GM23338 (cell line): ENCODE results near the gene VEPH1. TPM values are rescaled to one million over a fixed set of nuclear protein-coding genes. Genes with fewer than 3 reads are reported as not detected.

Experiments
- ATAC-seq: fragments of 200-7000 bp; cut with Tn5 transposase; 3 replicates; pipeline ENCODE4 v1.9.1; 2020
- DNase-seq: peaks from one replicate; pipeline ENCODE4 v3.0.0-alpha.2; 2015; ENCODE audit warnings: low spot score
- H2AFZ ChIP-seq: fragments of 200-600 bp; sonication (generic); 2 replicates; pipeline ENCODE4 v1.8.0; 2016; ENCODE audit warnings: antibody characterized with exemption, mild to moderate bottlenecking, moderate library complexity
- H3F3A ChIP-seq: fragments of 200-600 bp; sonication (generic); replicated peaks from 2 replicates; pipeline ENCODE4 v1.8.0; 2017; ENCODE audit warnings: antibody characterized with exemption, mixed run types, low read depth
- H3K27ac ChIP-seq: fragments of 200-600 bp; sonication (generic); 2 replicates; pipeline ENCODE4 v1.6.1; 2016; ENCODE audit warnings: low read depth
- H3K27me3 ChIP-seq: fragments of 200-600 bp; sonication (generic); 2 replicates; pipeline ENCODE4 v1.8.0; 2016; ENCODE audit warnings: mild to moderate bottlenecking, mixed run types, moderate library complexity; ENCODE audit not compliant: insufficient read depth
- H3K36me3 ChIP-seq: fragments of 200-600 bp; sonication (generic); 2 replicates; pipeline ENCODE4 v1.8.0; 2016; ENCODE audit warnings: mild to moderate bottlenecking; ENCODE audit not compliant: insufficient read depth
- H3K4me1 ChIP-seq: fragments of 200-600 bp; sonication (generic); 2 replicates; pipeline ENCODE4 v1.8.0; 2016; ENCODE audit warnings: mild to moderate bottlenecking, moderate library complexity; ENCODE audit not compliant: insufficient read depth
- H3K4me2 ChIP-seq: fragments of 200-600 bp; sonication (generic); 2 replicates; pipeline ENCODE4 v1.7.1; 2017; ENCODE audit warnings: mixed run types
- H3K4me3 ChIP-seq: fragments of 200-600 bp; sonication (generic); 2 replicates; pipeline ENCODE4 v1.6.1; 2016; ENCODE audit warnings: mixed run types
- H3K79me2 ChIP-seq: fragments of 200-600 bp; sonication (generic); replicated peaks from 2 replicates; pipeline ENCODE4 v1.8.0; 2017; ENCODE audit warnings: mild to moderate bottlenecking; ENCODE audit not compliant: insufficient read depth
- H3K9me2 ChIP-seq: fragments of 200-600 bp; sonication (generic); 2 replicates; pipeline ENCODE4 v1.8.0; 2017; ENCODE audit not compliant: insufficient read depth
- H4K20me1 ChIP-seq: fragments of 200-600 bp; sonication (generic); replicated peaks from 2 replicates; pipeline ENCODE4 v1.8.0; 2017; ENCODE audit warnings: mild to moderate bottlenecking; ENCODE audit not compliant: insufficient read depth
- H3K27ac Mint-ChIP-seq: 2 replicates; pipeline ENCODE4 v1.8.0; 2020; ENCODE audit warnings: inconsistent platforms, mild to moderate bottlenecking, moderate library complexity, mixed read lengths
- H3K27me3 Mint-ChIP-seq: 3 replicates; pipeline ENCODE4 v1.8.0; 2022; ENCODE audit warnings: low read depth, mild to moderate bottlenecking, moderate library complexity, mixed read lengths, inconsistent platforms; ENCODE audit not compliant: insufficient read depth, poor library complexity
- H3K36me3 Mint-ChIP-seq: 3 replicates; pipeline ENCODE4 v1.8.0; 2021; ENCODE audit warnings: low read depth, mild to moderate bottlenecking, inconsistent platforms, moderate library complexity, mixed read lengths
- H3K4me1 Mint-ChIP-seq: 3 replicates; pipeline ENCODE4 v1.8.0; 2020; ENCODE audit warnings: mild to moderate bottlenecking, inconsistent platforms, mixed read lengths
- H3K4me3 Mint-ChIP-seq: 3 replicates; pipeline ENCODE4 v1.8.0; 2021; ENCODE audit warnings: moderate library complexity, mild to moderate bottlenecking, inconsistent platforms, mixed read lengths
- H3K9me3 Mint-ChIP-seq: 3 replicates; pipeline ENCODE4 v1.8.0; 2020; ENCODE audit warnings: moderate library complexity, mild to moderate bottlenecking, inconsistent platforms, mixed read lengths
- CREB1 ChIP-seq: fragments of 250-450 bp; sonication (Bioruptor Pico); IDR thresholded peaks from 2 replicates; pipeline ENCODE4 v1.5.0; 2020; ENCODE audit warnings: low read depth, mild to moderate bottlenecking, moderate library complexity
- EZH2 ChIP-seq: fragments of 200-600 bp; sonication (generic); IDR thresholded peaks from one replicate; pipeline ENCODE4 v1.8.0; 2017; ENCODE audit warnings: antibody characterized with exemption, mild to moderate bottlenecking, low read depth; ENCODE audit not compliant: unreplicated experiment
- EZH2phosphoT487 ChIP-seq: fragments of 200-600 bp; sonication (generic); IDR thresholded peaks from one replicate; pipeline ENCODE4 v1.8.1; 2018; ENCODE audit warnings: antibody characterized with exemption; ENCODE audit not compliant: unreplicated experiment
- JUNB ChIP-seq: IDR thresholded peaks from one replicate; pipeline ENCODE4 v1.6.1; 2016; ENCODE audit warnings: antibody characterized with exemption; ENCODE audit not compliant: unreplicated experiment
- NANOG ChIP-seq: IDR thresholded peaks from 2 replicates; pipeline ENCODE4 v1.6.1; 2016; ENCODE audit warnings: antibody characterized with exemption, borderline replicate concordance
- POLR2AphosphoS5 ChIP-seq: IDR thresholded peaks from 2 replicates; pipeline ENCODE4 v1.6.1; 2016; ENCODE audit warnings: antibody characterized with exemption, low read depth
- STAT1 ChIP-seq: IDR thresholded peaks from one replicate; pipeline ENCODE4 v1.6.1; 2016; ENCODE audit warnings: antibody characterized with exemption; ENCODE audit not compliant: unreplicated experiment
- ZNF114 ChIP-seq: fragments of 250-450 bp; sonication (Bioruptor Pico); IDR thresholded peaks from 2 replicates; pipeline ENCODE4 v1.5.0; 2020; ENCODE audit warnings: mild to moderate bottlenecking, moderate library complexity
- ZNF331 ChIP-seq: fragments of 250-450 bp; sonication (Bioruptor Pico); IDR thresholded peaks from 2 replicates; pipeline ENCODE4 v1.5.0; 2020; ENCODE audit warnings: low read depth, mild to moderate bottlenecking, moderate library complexity
- polyA plus RNA-seq: library from polyadenylated mRNA; unstranded; fragments of >200 nt; fragmentation: Nextera tagmentation; extraction: Ambion mirVana; gene quantifications from 2 replicates; pipeline ENCODE4 v1.2.1, GENCODE V29; 2016
- total RNA-seq: library from RNA; depleted of rRNA; stranded (reverse); fragments of >200 nt; shearing (Covaris generic); gene quantifications from 2 replicates; pipeline ENCODE4 v1.2.3, GENCODE V29; 2014
- TF ChIP-seq, protein P1 (sequence below): IDR thresholded peaks from one replicate; pipeline ENCODE4 v1.6.1; 2018; ENCODE audit warnings: antibody characterized with exemption; ENCODE audit not compliant: unreplicated experiment
- TF ChIP-seq, protein P2 (sequence below): fragments of 250-450 bp; sonication (Bioruptor Pico); IDR thresholded peaks from 2 replicates; pipeline ENCODE4 v1.5.0; 2020; ENCODE audit warnings: mild to moderate bottlenecking, moderate library complexity
- TF ChIP-seq, protein P3 (sequence below): IDR thresholded peaks from 2 replicates; pipeline ENCODE4 v1.6.1; 2016; ENCODE audit warnings: antibody characterized with exemption

VEPH1 gene
- total and polyA plus RNA-seq, 2 experiments from 2014 or later: 15.4 to 33.8 TPM

DNA sequence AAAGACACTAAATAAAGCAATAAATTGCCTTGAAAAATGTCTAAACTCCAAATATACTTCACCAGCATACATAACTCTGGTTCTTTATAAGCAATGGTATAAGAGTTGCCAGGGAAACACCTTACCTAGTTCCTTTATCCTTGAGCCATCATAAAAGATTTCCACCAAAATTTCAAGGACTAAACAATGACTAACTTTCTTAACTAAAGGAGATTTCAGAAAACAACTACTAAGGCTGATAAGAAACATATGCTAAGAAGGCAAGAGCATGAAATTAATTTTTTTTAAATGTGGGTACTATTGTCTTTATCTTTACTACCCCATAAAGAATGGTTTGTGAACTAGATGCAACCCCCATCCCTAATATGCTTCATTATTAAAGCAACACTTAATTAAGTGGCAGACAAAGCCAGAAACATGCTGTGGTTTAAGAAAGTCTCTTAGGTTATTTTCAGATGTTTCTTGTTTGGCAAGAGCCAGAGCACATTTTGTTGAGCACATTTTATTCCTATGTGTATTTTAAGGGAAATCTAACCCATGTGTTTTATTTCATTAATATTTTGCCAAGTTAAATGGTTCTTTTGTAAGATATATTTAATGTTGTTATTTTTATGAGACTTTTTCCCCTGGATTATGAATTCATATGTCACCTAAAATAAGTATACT is 17.4 kb upstream of the VEPH1 start:
- ATAC-seq (no peak), DNase-seq (no peak)
- H3F3A ChIP-seq: no peaks in the 10 kb centered on the region
- Mint-ChIP-seq H3K27ac (no peak overlapping the region), H3K9me3 (peaks cover 12% of the 10 kb centered on the region), H3K27me3 (peaks cover 5% of the 10 kb centered on the region), H3K4me3 (no peak overlapping the region), H3K36me3 (peaks cover 3% of the 10 kb centered on the region; the same call in 1 of the 3 replicates), H3K4me1 (no peaks in the 10 kb centered on the region)
- H3K79me2 ChIP-seq: no peaks in the 10 kb centered on the region
- 0 out of 2 replicates have a peak, but pooled peaks cover 6% of the 10 kb centered on the region for H3K36me3 ChIP-seq
- H3K4me2 ChIP-seq: no peak overlapping the region
- TF ChIP-seq ZNF331 (no peak), NANOG (no peak), STAT1 (no peak), JUNB (no peak), ZNF114 (no peak), POLR2AphosphoS5 (no peak), EZH2phosphoT487 (no peak), CREB1 (CRISPR knock-in tag) (no peak), EZH2 (no peak)
- TF ChIP-seq, protein P1, sequence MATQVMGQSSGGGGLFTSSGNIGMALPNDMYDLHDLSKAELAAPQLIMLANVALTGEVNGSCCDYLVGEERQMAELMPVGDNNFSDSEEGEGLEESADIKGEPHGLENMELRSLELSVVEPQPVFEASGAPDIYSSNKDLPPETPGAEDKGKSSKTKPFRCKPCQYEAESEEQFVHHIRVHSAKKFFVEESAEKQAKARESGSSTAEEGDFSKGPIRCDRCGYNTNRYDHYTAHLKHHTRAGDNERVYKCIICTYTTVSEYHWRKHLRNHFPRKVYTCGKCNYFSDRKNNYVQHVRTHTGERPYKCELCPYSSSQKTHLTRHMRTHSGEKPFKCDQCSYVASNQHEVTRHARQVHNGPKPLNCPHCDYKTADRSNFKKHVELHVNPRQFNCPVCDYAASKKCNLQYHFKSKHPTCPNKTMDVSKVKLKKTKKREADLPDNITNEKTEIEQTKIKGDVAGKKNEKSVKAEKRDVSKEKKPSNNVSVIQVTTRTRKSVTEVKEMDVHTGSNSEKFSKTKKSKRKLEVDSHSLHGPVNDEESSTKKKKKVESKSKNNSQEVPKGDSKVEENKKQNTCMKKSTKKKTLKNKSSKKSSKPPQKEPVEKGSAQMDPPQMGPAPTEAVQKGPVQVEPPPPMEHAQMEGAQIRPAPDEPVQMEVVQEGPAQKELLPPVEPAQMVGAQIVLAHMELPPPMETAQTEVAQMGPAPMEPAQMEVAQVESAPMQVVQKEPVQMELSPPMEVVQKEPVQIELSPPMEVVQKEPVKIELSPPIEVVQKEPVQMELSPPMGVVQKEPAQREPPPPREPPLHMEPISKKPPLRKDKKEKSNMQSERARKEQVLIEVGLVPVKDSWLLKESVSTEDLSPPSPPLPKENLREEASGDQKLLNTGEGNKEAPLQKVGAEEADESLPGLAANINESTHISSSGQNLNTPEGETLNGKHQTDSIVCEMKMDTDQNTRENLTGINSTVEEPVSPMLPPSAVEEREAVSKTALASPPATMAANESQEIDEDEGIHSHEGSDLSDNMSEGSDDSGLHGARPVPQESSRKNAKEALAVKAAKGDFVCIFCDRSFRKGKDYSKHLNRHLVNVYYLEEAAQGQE: no peak
- TF ChIP-seq, protein P2, sequence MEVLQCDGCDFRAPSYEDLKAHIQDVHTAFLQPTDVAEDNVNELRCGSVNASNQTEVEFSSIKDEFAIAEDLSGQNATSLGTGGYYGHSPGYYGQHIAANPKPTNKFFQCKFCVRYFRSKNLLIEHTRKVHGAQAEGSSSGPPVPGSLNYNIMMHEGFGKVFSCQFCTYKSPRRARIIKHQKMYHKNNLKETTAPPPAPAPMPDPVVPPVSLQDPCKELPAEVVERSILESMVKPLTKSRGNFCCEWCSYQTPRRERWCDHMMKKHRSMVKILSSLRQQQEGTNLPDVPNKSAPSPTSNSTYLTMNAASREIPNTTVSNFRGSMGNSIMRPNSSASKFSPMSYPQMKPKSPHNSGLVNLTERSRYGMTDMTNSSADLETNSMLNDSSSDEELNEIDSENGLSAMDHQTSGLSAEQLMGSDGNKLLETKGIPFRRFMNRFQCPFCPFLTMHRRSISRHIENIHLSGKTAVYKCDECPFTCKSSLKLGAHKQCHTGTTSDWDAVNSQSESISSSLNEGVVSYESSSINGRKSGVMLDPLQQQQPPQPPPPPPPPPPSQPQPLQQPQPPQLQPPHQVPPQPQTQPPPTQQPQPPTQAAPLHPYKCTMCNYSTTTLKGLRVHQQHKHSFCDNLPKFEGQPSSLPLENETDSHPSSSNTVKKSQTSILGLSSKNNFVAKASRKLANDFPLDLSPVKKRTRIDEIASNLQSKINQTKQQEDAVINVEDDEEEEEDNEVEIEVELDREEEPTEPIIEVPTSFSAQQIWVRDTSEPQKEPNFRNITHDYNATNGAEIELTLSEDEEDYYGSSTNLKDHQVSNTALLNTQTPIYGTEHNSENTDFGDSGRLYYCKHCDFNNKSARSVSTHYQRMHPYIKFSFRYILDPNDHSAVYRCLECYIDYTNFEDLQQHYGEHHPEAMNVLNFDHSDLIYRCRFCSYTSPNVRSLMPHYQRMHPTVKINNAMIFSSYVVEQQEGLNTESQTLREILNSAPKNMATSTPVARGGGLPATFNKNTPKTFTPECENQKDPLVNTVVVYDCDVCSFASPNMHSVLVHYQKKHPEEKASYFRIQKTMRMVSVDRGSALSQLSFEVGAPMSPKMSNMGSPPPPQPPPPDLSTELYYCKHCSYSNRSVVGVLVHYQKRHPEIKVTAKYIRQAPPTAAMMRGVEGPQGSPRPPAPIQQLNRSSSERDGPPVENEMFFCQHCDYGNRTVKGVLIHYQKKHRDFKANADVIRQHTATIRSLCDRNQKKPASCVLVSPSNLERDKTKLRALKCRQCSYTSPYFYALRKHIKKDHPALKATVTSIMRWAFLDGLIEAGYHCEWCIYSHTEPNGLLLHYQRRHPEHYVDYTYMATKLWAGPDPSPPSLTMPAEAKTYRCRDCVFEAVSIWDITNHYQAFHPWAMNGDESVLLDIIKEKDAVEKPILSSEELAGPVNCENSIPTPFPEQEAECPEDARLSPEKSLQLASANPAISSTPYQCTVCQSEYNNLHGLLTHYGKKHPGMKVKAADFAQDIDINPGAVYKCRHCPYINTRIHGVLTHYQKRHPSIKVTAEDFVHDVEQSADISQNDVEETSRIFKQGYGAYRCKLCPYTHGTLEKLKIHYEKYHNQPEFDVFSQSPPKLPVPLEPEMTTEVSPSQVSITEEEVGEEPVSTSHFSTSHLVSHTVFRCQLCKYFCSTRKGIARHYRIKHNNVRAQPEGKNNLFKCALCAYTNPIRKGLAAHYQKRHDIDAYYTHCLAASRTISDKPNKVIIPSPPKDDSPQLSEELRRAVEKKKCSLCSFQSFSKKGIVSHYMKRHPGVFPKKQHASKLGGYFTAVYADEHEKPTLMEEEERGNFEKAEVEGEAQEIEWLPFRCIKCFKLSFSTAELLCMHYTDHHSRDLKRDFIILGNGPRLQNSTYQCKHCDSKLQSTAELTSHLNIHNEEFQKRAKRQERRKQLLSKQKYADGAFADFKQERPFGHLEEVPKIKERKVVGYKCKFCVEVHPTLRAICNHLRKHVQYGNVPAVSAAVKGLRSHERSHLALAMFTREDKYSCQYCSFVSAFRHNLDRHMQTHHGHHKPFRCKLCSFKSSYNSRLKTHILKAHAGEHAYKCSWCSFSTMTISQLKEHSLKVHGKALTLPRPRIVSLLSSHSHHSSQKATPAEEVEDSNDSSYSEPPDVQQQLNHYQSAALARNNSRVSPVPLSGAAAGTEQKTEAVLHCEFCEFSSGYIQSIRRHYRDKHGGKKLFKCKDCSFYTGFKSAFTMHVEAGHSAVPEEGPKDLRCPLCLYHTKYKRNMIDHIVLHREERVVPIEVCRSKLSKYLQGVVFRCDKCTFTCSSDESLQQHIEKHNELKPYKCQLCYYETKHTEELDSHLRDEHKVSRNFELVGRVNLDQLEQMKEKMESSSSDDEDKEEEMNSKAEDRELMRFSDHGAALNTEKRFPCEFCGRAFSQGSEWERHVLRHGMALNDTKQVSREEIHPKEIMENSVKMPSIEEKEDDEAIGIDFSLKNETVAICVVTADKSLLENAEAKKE (CRISPR knock-in tag): no peak
- TF ChIP-seq, protein P3, sequence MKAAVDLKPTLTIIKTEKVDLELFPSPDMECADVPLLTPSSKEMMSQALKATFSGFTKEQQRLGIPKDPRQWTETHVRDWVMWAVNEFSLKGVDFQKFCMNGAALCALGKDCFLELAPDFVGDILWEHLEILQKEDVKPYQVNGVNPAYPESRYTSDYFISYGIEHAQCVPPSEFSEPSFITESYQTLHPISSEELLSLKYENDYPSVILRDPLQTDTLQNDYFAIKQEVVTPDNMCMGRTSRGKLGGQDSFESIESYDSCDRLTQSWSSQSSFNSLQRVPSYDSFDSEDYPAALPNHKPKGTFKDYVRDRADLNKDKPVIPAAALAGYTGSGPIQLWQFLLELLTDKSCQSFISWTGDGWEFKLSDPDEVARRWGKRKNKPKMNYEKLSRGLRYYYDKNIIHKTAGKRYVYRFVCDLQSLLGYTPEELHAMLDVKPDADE: no peak
- no peaks in the 10 kb centered on the region for H3K4me1 ChIP-seq
- 0 out of 2 replicates have a peak, but pooled peaks cover 3% of the 10 kb centered on the region for H3K9me2 ChIP-seq
- H3K27me3 ChIP-seq: no peaks in the 10 kb centered on the region
- no peak overlapping the region for H3K4me3 ChIP-seq
- H4K20me1 ChIP-seq: no peaks in the 10 kb centered on the region
- H2AFZ ChIP-seq: no peak overlapping the region
- H3K27ac ChIP-seq: no peak overlapping the region
